HG03571 (cell line): ENCODE results near the gene MYO3A.

Experiments
- ATAC-seq: cut with Tn5 transposase; IDR thresholded peaks from one replicate; pipeline ENCODE4 v1.9.1; 2021; ENCODE audit not compliant: unreplicated experiment

Gene MYO3A

GRCh38 chr10:26213157-26213800 lies 279.2 kb downstream of the MYO3A start:
- ATAC-seq, result no peak

- ATAC-seq, result no peak
These were observed 280.0 kb downstream of the MYO3A start for GRCh38 chr10:26214004-26214403.

GRCh38 chr10:26214551-26215395 lies 280.7 kb downstream of the MYO3A start:
- no peak for ATAC-seq

- ATAC-seq, result no peak
These were observed 281.4 kb downstream of the MYO3A start for GRCh38 chr10:26215396-26215934.

- no peak for ATAC-seq
These were observed 282.0 kb downstream of the MYO3A start for GRCh38 chr10:26215935-26216584.

- no peak for ATAC-seq
These were observed 282.8 kb downstream of the MYO3A start, which contains the start of gene GAD2 for GRCh38 chr10:26216585-26217395. Gene GAD2 (plus strand): TSS chr10:26216774. CDS start chr10:26216810, 36 bp downstream.

GRCh38 chr10:26217396-26218086 lies 283.5 kb downstream of the MYO3A start:
- ATAC-seq, result no peak

GRCh38 chr10:26219676-26220075 lies 285.6 kb downstream of the MYO3A start:
- no peak for ATAC-seq

GRCh38 chr10:26220901-26221300 lies 286.9 kb downstream of the MYO3A start:
- no peak for ATAC-seq

- no peak for ATAC-seq
These were observed 287.5 kb downstream of the MYO3A start for GRCh38 chr10:26221541-26221940.

GRCh38 chr10:26222563-26222962 lies 288.5 kb downstream of the MYO3A start:
- ATAC-seq, result no peak

- no peak for ATAC-seq
These were observed 291.3 kb downstream of the MYO3A start for GRCh38 chr10:26225322-26225721.

- no peak for ATAC-seq
These were observed 293.8 kb downstream of the MYO3A start for GRCh38 chr10:26227786-26228185.

- ATAC-seq, result no peak
These were observed 298.1 kb downstream of the MYO3A start for GRCh38 chr10:26232174-26232573.

GRCh38 chr10:26235761-26236160 lies 301.7 kb downstream of the MYO3A start:
- no peak for ATAC-seq

- ATAC-seq, result no peak
These were observed 304.3 kb downstream of the MYO3A start for GRCh38 chr10:26238378-26238777.

- no peak for ATAC-seq
These were observed 308.8 kb downstream of the MYO3A start for GRCh38 chr10:26242706-26243350.

- no peak for ATAC-seq
These were observed 309.3 kb downstream of the MYO3A start for GRCh38 chr10:26243351-26243720.

GRCh38 chr10:26249681-26250080 lies 315.7 kb downstream of the MYO3A start:
- no peak for ATAC-seq

- no peak for ATAC-seq
These were observed 317.9 kb downstream of the MYO3A start for GRCh38 chr10:26251925-26252324.
